ENCODE results near the gene PLD4. TPM values are rescaled to one million over a fixed set of nuclear protein-coding genes. Genes with fewer than 3 reads are reported as not detected.

PLD4 gene
- polyA plus RNA-seq, 2 donors = 0.53 to 0.65 TPM

DNA sequence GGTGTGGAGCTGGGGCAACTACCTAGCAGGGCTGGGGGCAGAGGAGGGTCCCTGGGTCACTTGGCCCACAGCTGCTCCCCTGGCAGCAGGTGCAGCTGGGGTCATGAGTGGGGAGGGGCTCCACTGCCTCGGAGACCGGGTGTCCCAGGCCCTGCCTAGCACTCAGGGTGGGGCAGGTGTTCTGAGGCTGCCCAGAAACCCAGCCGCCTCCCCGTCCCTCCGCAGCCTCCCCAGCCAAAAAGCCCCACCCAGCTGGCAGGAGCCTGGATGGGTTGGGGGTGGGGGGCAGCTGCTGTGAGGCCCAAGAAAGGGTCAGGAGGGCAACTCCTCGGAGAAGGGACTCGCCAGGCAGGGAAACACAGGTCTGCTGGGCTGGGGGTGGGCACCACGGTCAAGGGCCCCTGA lies 42.3 kb downstream of the PLD4 start:
- H3K36me3 ChIP-seq (ENCODE audit: control insufficient read depth in 2 of 2, insufficient read depth in 2 of 2, low read length in 1 of 2) = peaks cover 0 to 3% of the 10 kb centered on the region in 2 donors
- peak overlapping the region; percentile 98 to 99 for H3K27ac ChIP-seq (ENCODE audit: low read depth in 2 of 2, low read length in 1 of 2)
- H3K4me1 ChIP-seq (ENCODE audit: control insufficient read depth in 2 of 2, insufficient read depth in 2 of 2, low read length in 1 of 2) = peaks cover 9 to 39% of the 10 kb centered on the region in 2 donors
- 18 to 32% methylated on average over 8 of the region's 8 CpGs for WGBS, 2 donors
- no peaks in the 10 kb centered on the region for H3K27me3 ChIP-seq (ENCODE audit: control insufficient read depth in 1 of 2, insufficient read depth in 2 of 2, low read length in 2 of 2)
- H3K9me3 ChIP-seq (ENCODE audit: control insufficient read depth in 2 of 2, insufficient read depth in 1 of 2, low read depth in 1 of 2, low read length in 1 of 2) = no peaks in the 10 kb centered on the region
- H3K4me3 ChIP-seq (ENCODE audit: low read depth in 1 of 2, low read length in 2 of 2) = peak overlapping the region; percentile 77 to 81

DNA sequence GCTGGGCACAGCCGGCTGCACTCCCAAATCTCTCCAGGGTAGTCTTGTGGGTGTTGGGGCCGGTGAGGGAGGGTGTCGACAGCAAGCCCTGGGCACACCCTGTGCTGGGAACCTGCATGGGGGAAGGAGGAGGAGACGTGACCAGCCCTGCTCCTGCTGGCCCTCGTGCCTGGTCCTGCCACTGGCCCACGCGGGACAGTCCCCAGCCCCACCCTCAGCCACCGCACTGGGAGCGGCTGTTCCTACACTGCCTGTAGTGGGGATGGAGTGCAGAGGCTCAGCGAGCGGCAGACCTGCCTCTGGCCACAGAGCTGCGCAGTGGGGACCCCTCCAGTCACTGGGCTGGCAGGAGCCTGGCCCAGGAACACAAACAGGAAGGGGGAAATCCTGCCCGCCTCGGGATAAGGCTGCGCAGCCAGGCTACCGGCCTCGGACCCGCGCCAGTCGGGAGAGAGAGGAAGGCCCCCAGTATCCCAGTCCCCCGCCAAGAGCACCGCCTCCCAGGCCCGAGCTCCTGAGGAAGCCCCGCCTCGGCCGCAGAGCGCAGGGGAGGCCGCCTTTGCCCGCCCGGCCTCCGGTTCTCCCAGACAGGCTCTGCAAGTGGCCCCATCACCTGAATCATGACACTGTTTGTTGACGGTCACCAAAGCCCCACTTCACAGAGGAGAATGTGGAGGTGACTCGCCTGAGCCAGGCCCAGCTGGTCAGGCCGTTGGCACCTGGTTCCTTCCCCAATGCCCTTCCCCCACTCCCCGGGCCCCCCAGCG lies 42.9 kb downstream of the PLD4 start:
- H3K36me3 ChIP-seq (ENCODE audit: control insufficient read depth in 2 of 2, insufficient read depth in 2 of 2, low read length in 1 of 2) = peaks cover 0 to 3% of the 10 kb centered on the region in 2 donors
- no peaks in the 10 kb centered on the region for H3K27me3 ChIP-seq (ENCODE audit: control insufficient read depth in 1 of 2, insufficient read depth in 2 of 2, low read length in 2 of 2)
- peak overlapping the region; percentile 77 to 81 for H3K4me3 ChIP-seq (ENCODE audit: low read depth in 1 of 2, low read length in 2 of 2)
- H3K4me1 ChIP-seq (ENCODE audit: control insufficient read depth in 2 of 2, insufficient read depth in 2 of 2, low read length in 1 of 2) = peaks cover 9 to 44% of the 10 kb centered on the region in 2 donors
- WGBS, 2 donors = 3 to 4% methylated on average over 30 to 36 of the region's 36 CpGs
- no peaks in the 10 kb centered on the region for H3K9me3 ChIP-seq (ENCODE audit: control insufficient read depth in 2 of 2, insufficient read depth in 1 of 2, low read depth in 1 of 2, low read length in 1 of 2)
- H3K27ac ChIP-seq (ENCODE audit: low read depth in 2 of 2, low read length in 1 of 2) = peak overlapping the region; percentile 98 to 99

DNA sequence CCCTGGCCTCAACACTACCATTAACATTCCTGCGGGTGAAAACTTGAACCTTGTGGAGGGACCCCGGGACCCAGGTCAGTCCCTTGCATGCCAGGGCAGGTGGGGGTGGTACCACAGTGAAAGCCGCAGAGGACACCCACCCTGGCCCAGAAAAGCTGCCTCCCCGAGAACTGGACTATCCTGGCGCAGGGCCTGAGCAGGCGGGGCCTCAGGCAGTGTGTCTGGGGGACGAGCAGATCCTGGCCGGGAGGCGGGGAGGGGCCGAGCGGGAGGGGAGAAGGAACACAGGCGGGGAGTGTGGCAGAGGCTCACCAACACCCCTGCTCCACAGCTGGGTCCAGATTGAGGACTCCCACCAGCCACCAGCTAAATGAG lies 43.5 kb downstream of the PLD4 start:
- Histone ChIP-seq H3K9me3 (ENCODE audit: control insufficient read depth in 2 of 2, insufficient read depth in 1 of 2, low read depth in 1 of 2, low read length in 1 of 2) (no peaks in the 10 kb centered on the region), H3K27me3 (ENCODE audit: control insufficient read depth in 1 of 2, insufficient read depth in 2 of 2, low read length in 2 of 2) (no peaks in the 10 kb centered on the region), H3K4me3 (ENCODE audit: low read depth in 1 of 2, low read length in 2 of 2) (peak overlapping the region; percentile 77 to 81), H3K27ac (ENCODE audit: low read depth in 2 of 2, low read length in 1 of 2) (peak overlapping the region; percentile 98 to 99), H3K4me1 (ENCODE audit: control insufficient read depth in 2 of 2, insufficient read depth in 2 of 2, low read length in 1 of 2) (peaks cover 12 to 49% of the 10 kb centered on the region in 2 donors), H3K36me3 (ENCODE audit: control insufficient read depth in 2 of 2, insufficient read depth in 2 of 2, low read length in 1 of 2) (peaks cover 0 to 3% of the 10 kb centered on the region in 2 donors)
- WGBS, 2 donors = 3 to 11% methylated on average over 12 of the region's 12 CpGs

DNA sequence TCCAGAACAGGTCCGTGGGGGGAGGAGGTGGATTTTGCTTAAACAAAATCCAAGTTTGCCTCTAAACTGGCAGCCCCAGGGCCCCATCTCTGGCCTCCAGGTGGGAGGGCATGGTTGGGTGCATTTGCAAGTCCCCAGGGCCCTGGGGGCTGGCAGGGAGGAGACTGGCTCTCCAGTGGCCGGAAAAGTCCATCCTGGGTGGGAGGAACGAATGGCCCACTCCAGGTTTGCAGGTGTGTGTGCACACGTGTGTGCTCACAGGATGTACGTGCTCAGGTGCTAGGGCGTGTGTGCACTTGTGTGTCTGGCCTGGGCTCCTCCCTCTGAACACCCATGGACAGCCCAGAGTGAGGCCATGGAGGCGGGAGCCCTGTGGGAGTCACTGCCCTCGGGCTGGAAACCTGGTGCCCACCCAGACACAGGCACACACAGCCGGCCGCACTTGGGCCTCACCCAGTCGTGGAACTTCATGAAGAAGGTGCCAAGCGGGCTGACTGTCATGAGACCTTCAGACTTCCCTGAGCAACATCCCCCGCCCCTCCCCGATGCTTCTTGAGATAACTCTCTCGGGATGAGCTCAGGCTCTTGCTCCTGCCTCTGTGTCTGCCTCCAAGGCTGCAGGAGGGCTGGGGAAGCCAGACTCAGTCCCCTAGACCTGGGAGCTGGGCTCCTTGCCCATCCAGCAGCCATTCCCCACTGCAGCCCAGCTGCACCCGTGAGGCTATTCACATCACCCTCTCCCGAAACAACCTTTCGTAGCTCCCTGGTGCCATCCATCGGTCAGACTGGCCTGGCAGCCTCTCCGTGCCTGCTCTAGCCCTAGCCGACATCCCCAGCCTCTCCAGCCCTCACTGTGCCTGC lies 44.1 kb downstream of the PLD4 start:
- Histone ChIP-seq H3K27me3 (ENCODE audit: control insufficient read depth in 1 of 2, insufficient read depth in 2 of 2, low read length in 2 of 2) (no peaks in the 10 kb centered on the region), H3K4me3 (ENCODE audit: low read depth in 1 of 2, low read length in 2 of 2) (peak overlapping the region; percentile 77 to 81), H3K27ac (ENCODE audit: low read depth in 2 of 2, low read length in 1 of 2) (peak overlapping the region; percentile 98 to 99), H3K9me3 (ENCODE audit: control insufficient read depth in 2 of 2, insufficient read depth in 1 of 2, low read depth in 1 of 2, low read length in 1 of 2) (no peaks in the 10 kb centered on the region), H3K36me3 (ENCODE audit: control insufficient read depth in 2 of 2, insufficient read depth in 2 of 2, low read length in 1 of 2) (peaks cover 0 to 3% of the 10 kb centered on the region in 2 donors), H3K4me1 (ENCODE audit: control insufficient read depth in 2 of 2, insufficient read depth in 2 of 2, low read length in 1 of 2) (peaks cover 12 to 54% of the 10 kb centered on the region in 2 donors)
- WGBS, 2 donors = 31 to 34% methylated on average over 21 of the region's 21 CpGs

GRCh38 chr14:104969741-104970230 lies 45.1 kb downstream of the PLD4 start:
- no peaks in the 10 kb centered on the region for H3K9me3 ChIP-seq (ENCODE audit: control insufficient read depth in 2 of 2, insufficient read depth in 1 of 2, low read depth in 1 of 2, low read length in 1 of 2)
- H3K4me1 ChIP-seq (ENCODE audit: control insufficient read depth in 2 of 2, insufficient read depth in 2 of 2, low read length in 1 of 2) = peaks cover 12 to 62% of the 10 kb centered on the region in 2 donors
- H3K27me3 ChIP-seq (ENCODE audit: control insufficient read depth in 1 of 2, insufficient read depth in 2 of 2, low read length in 2 of 2) = no peaks in the 10 kb centered on the region
- peaks cover 0 to 3% of the 10 kb centered on the region in 2 donors for H3K36me3 ChIP-seq (ENCODE audit: control insufficient read depth in 2 of 2, insufficient read depth in 2 of 2, low read length in 1 of 2)
- peak overlapping the region; percentile 77 to 81 for H3K4me3 ChIP-seq (ENCODE audit: low read depth in 1 of 2, low read length in 2 of 2)
- WGBS, 2 donors = 59 to 66% methylated on average over 10 of the region's 10 CpGs
- H3K27ac ChIP-seq (ENCODE audit: low read depth in 2 of 2, low read length in 1 of 2) = peak overlapping the region; percentile 98 to 99

GRCh38 chr14:104970231-104971068 lies 45.8 kb downstream of the PLD4 start:
- Histone ChIP-seq H3K4me1 (ENCODE audit: control insufficient read depth in 2 of 2, insufficient read depth in 2 of 2, low read length in 1 of 2) (peaks cover 14 to 62% of the 10 kb centered on the region in 2 donors), H3K27me3 (ENCODE audit: control insufficient read depth in 1 of 2, insufficient read depth in 2 of 2, low read length in 2 of 2) (no peaks in the 10 kb centered on the region), H3K36me3 (ENCODE audit: control insufficient read depth in 2 of 2, insufficient read depth in 2 of 2, low read length in 1 of 2) (peaks cover 0 to 3% of the 10 kb centered on the region in 2 donors), H3K9me3 (ENCODE audit: control insufficient read depth in 2 of 2, insufficient read depth in 1 of 2, low read depth in 1 of 2, low read length in 1 of 2) (no peaks in the 10 kb centered on the region), H3K27ac (ENCODE audit: low read depth in 2 of 2, low read length in 1 of 2) (peak overlapping the region; percentile 98 to 99), H3K4me3 (ENCODE audit: low read depth in 1 of 2, low read length in 2 of 2) (peak overlapping the region; percentile 77 to 81)
- WGBS, 2 donors = 33 to 61% methylated on average over 19 of the region's 19 CpGs

GRCh38 chr14:104971447-104972240 lies 47.0 kb downstream of the PLD4 start:
- H3K27ac ChIP-seq (ENCODE audit: low read depth in 2 of 2, low read length in 1 of 2) = peak overlapping the region; percentile 98 to 99
- peaks cover 16 to 60% of the 10 kb centered on the region in 2 donors for H3K4me1 ChIP-seq (ENCODE audit: control insufficient read depth in 2 of 2, insufficient read depth in 2 of 2, low read length in 1 of 2)
- WGBS, 2 donors = 72 to 74% methylated on average over 12 of the region's 12 CpGs
- no peaks in the 10 kb centered on the region for H3K27me3 ChIP-seq (ENCODE audit: control insufficient read depth in 1 of 2, insufficient read depth in 2 of 2, low read length in 2 of 2)
- H3K36me3 ChIP-seq (ENCODE audit: control insufficient read depth in 2 of 2, insufficient read depth in 2 of 2, low read length in 1 of 2) = no peaks in the 10 kb centered on the region
- no peaks in the 10 kb centered on the region for H3K9me3 ChIP-seq (ENCODE audit: control insufficient read depth in 2 of 2, insufficient read depth in 1 of 2, low read depth in 1 of 2, low read length in 1 of 2)
- peak overlapping the region in 1 of 2 donors; percentile 9 for H3K4me3 ChIP-seq (ENCODE audit: low read depth in 1 of 2, low read length in 2 of 2)

- Histone ChIP-seq H3K27me3 (ENCODE audit: control insufficient read depth in 1 of 2, insufficient read depth in 2 of 2, low read length in 2 of 2) (no peaks in the 10 kb centered on the region), H3K4me1 (ENCODE audit: control insufficient read depth in 2 of 2, insufficient read depth in 2 of 2, low read length in 1 of 2) (peaks cover 16 to 61% of the 10 kb centered on the region in 2 donors), H3K9me3 (ENCODE audit: control insufficient read depth in 2 of 2, insufficient read depth in 1 of 2, low read depth in 1 of 2, low read length in 1 of 2) (no peaks in the 10 kb centered on the region), H3K36me3 (ENCODE audit: control insufficient read depth in 2 of 2, insufficient read depth in 2 of 2, low read length in 1 of 2) (no peaks in the 10 kb centered on the region), H3K27ac (ENCODE audit: low read depth in 2 of 2, low read length in 1 of 2) (peak overlapping the region; percentile 98 to 99), H3K4me3 (ENCODE audit: low read depth in 1 of 2, low read length in 2 of 2) (no peak overlapping the region)
- 31 to 44% methylated on average over 28 of the region's 28 CpGs for WGBS, 2 donors
Measured at GRCh38 chr14:104972301-104973134, 47.8 kb downstream of the PLD4 start.

All from esophagus (tissue), 2 donors.